ENCODE measurements around the gene SNRPD3.
"Not testable (repeated sequence)": the region's sequence is repeated elsewhere in the genome, so short reads cannot be mapped to it uniquely, and the experiment has no call there.

Gene SNRPD3

GRCh38 chr22:24606340-24606739 is 50.5 kb downstream of the SNRPD3 start:
- in situ Hi-C loops (cut with MboI; ENCODE audit: low sequenced_read_pairs) = not testable (repeated sequence)

DNA sequence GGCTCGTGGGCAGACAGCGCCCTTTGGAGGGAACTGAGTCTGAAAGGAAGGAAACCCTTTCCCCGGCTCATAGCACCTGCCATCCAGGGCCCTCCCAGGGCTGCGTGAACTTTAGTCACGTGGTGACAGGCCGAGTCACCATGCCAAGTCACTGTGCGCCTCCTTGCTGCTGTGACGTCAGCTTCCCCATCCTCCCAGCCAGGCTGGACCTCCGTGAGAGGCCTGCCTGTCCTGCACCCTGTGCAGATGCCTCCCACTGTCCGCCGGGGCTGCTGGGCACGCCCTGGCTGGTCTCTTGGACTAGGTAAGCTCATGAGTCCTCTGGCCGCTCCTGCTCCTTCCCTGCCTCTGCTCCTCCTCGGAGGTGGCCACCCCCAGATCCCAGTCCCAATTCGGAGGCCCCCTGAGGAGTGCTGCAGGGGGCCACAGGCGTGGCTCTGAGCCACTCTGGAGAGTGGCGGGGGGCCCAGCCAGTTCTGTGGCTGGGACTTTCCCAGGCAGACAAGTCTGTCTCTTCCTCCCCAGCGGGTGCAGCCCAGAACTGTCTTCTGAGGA is 51.7 kb downstream of the SNRPD3 start:
- in situ Hi-C loops (cut with MboI; ENCODE audit: low sequenced_read_pairs) = not testable (repeated sequence)

DNA sequence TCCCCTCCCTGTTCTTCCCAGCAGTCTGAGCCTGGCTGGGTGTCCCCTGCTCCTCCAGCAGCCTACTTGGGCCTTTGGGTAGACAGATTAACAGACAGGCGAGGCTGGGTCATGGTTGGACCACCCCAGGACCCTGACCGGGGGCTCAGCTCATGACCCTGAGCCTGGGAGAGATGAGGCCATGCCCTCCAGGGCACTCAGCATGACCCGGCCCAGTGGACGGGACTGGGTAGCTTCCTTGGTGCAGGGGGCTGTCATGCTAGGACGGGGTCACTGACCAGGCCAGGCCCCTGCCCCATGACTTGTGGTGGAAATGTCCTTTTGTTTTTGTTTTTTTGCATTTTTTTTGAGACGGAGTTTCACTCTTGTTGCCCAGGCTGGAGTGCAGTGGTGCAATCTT is 52.5 kb downstream of the SNRPD3 start:
- in situ Hi-C loops (cut with MboI; ENCODE audit: low sequenced_read_pairs) = not testable (repeated sequence)

DNA sequence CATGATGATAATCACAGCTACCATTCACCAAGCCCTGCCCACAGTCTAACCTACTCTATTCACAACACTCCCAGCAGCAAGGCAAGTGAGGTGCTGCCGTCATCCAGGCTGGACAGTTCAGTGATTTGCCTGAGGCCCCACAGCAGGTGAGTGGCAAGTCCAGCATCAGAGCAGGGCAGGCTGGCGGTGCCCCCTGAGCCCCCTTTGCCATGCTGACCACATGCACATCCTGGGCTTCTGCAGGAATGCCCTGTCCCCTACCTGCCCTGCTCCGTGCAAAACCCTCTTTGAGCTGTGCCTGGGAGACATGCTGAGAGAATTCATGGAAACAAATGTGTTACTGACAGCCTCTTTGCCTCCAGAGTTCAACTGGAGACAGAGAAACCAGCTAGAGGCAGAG is 54.1 kb downstream of the SNRPD3 start:
- in situ Hi-C loops (cut with MboI; ENCODE audit: low sequenced_read_pairs) = not testable (repeated sequence)

GRCh38 chr22:24614794-24615193 is 59.0 kb downstream of the SNRPD3 start:
- in situ Hi-C loops (cut with MboI; ENCODE audit: low sequenced_read_pairs) = not testable (repeated sequence)

DNA sequence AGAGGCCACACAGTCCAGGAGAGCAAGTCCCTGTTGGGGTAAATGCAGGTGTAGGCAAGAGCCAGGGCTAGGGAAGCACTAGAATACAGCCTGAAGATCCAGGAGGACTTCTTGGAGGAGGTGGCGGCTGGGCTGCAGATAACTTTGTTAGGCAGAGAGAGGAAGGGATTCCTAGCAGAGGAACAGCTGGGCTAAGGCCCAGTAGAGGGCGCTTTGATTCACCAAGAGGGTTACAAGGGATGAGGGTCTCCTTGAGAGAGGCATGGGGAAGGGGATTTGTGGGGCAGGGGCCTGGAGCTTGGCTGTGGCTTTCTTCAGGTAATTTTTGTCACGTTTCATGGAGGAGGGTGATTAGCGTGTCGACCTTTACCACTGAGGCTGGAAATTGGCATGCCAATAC is 65.4 kb downstream of the SNRPD3 start:
- in situ Hi-C loops (cut with MboI; ENCODE audit: low sequenced_read_pairs) = not testable (repeated sequence)

GRCh38 chr22:24622596-24622995 is 66.8 kb downstream of the SNRPD3 start:
- in situ Hi-C loops (cut with MboI; ENCODE audit: low sequenced_read_pairs) = not testable (repeated sequence)

Measured in HL-60/S4 treated with phorbol 12-myristate 13-acetate at 8.2 ng/mL for 4 days and 3 days (cell line).